IMR-90 (cell line): ENCODE measurements around the gene DHX34. TPM values are rescaled to one million over a fixed set of nuclear protein-coding genes. Genes with fewer than 3 reads are reported as not detected.

Experiments
- ATAC-seq: fragments of 200-7000 bp; cut with Tn5 transposase; 2 replicates; pipeline ENCODE4 v1.9.1; 2020; ENCODE audit warnings: low read depth, mild to moderate bottlenecking, moderate library complexity
- BruUV-seq: library from RNA; stranded (reverse); fragments of 400-500 nt; replicated peaks from 2 replicates; lab custom pipeline; 2021; lab: Mats Ljungman, UMichigan
- CTCF ChIA-PET: fragments of 300-600 bp; formaldehyde crosslinking; extraction: SDS; loops from one replicate; lab custom pipeline; 2021; ENCODE audit warnings: antibody characterized with exemption; lab: Yijun Ruan, JAX
- POLR2A ChIA-PET: fragments of 300-600 bp; sonication (Branson Sonifier 250); formaldehyde crosslinking; loops from one replicate; lab custom pipeline; 2022; ENCODE audit warnings: antibody characterized with exemption; ENCODE audit not compliant: unreplicated experiment; lab: Charles Lee
- DNase-seq: peaks from one replicate; pipeline ENCODE4 v3.0.0; 2013
- H2AFZ ChIP-seq: replicated peaks from 2 replicates; pipeline ENCODE3; 2013; ENCODE audit warnings: low read length, mild to moderate bottlenecking; ENCODE audit not compliant: poor library complexity
- H2AK5ac ChIP-seq: 2 replicates; pipeline ENCODE4 v1.6.1; 2013; ENCODE audit warnings: low read depth, low read length, inconsistent platforms
- H2AK9ac ChIP-seq: replicated peaks from 2 replicates; pipeline ENCODE3; 2013; ENCODE audit warnings: mild to moderate bottlenecking, low read depth, low read length, moderate library complexity; ENCODE audit not compliant: poor library complexity
- H2BK120ac ChIP-seq: 2 replicates; pipeline ENCODE4 v1.6.1; 2013; ENCODE audit warnings: low read depth, low read length, inconsistent platforms
- H2BK15ac ChIP-seq: 3 replicates; pipeline ENCODE4 v1.6.1; 2013; ENCODE audit warnings: low read depth, low read length, inconsistent platforms
- H2BK20ac ChIP-seq: 2 replicates; pipeline ENCODE4 v1.6.1; 2013; ENCODE audit warnings: low read depth, mild to moderate bottlenecking, inconsistent platforms, low read length, moderate library complexity
- H2BK5ac ChIP-seq: 2 replicates; pipeline ENCODE4 v1.6.1; 2013; ENCODE audit warnings: mild to moderate bottlenecking, low read depth, low read length, inconsistent platforms; ENCODE audit not compliant: poor library complexity, severe bottlenecking
- H3K14ac ChIP-seq: replicated peaks from 2 replicates; pipeline ENCODE4 v1.6.1; 2013; ENCODE audit warnings: low read depth, low read length, inconsistent platforms
- H3K18ac ChIP-seq: 2 replicates; pipeline ENCODE4 v1.6.1; 2013; ENCODE audit warnings: low read depth, low read length, control low read depth
- H3K23ac ChIP-seq: 2 replicates; pipeline ENCODE4 v1.6.1; 2013; ENCODE audit warnings: low read depth, low read length, inconsistent platforms
- H3K27ac ChIP-seq: 2 replicates; pipeline ENCODE4 v1.5.1; 2013; ENCODE audit warnings: mild to moderate bottlenecking, control low read depth, low read length; ENCODE audit not compliant: insufficient read depth
- H3K27me3 ChIP-seq: 2 replicates; pipeline ENCODE4 v1.6.1; 2013; ENCODE audit warnings: low read length; ENCODE audit not compliant: control insufficient read depth, insufficient read depth
- H3K36me3 ChIP-seq: 2 replicates; pipeline ENCODE4 v1.6.1; 2013; ENCODE audit warnings: low read length, mixed read lengths; ENCODE audit not compliant: control insufficient read depth, insufficient read depth
- H3K4ac ChIP-seq: 2 replicates; pipeline ENCODE4 v1.6.1; 2013; ENCODE audit warnings: low read depth, low read length, inconsistent platforms
- H3K4me1 ChIP-seq: 2 replicates; pipeline ENCODE4 v1.6.1; 2013; ENCODE audit warnings: low read length, mixed read lengths; ENCODE audit not compliant: control insufficient read depth, insufficient read depth
- H3K4me2 ChIP-seq: 2 replicates; pipeline ENCODE4 v1.6.1; 2013; ENCODE audit warnings: low read depth, mild to moderate bottlenecking, control low read depth, low read length, moderate library complexity
- H3K4me3 ChIP-seq: 2 replicates; pipeline ENCODE4 v1.5.1; 2013; ENCODE audit warnings: low read depth, mild to moderate bottlenecking, control low read depth, low read length, moderate library complexity; ENCODE audit not compliant: insufficient read depth
- H3K56ac ChIP-seq: 2 replicates; pipeline ENCODE4 v1.6.1; 2013; ENCODE audit warnings: low read length, inconsistent platforms; ENCODE audit not compliant: insufficient read depth; ENCODE audit errors: extremely low read depth
- H3K79me1 ChIP-seq, 2 experiments: 2 replicates each; pipeline ENCODE4 v1.6.1; 2013; ENCODE audit warnings: low read length in 2 of 2, inconsistent platforms in 1 of 2, low read depth in 1 of 2
- H3K9ac ChIP-seq: 2 replicates; pipeline ENCODE4 v1.6.1; 2013; ENCODE audit warnings: low read depth, low read length, control low read depth
- H3K9me1 ChIP-seq: 2 replicates; pipeline ENCODE4 v1.6.1; 2013; ENCODE audit warnings: low read length, inconsistent platforms; ENCODE audit not compliant: insufficient read depth
- H3K9me3 ChIP-seq: 2 replicates; pipeline ENCODE4 v1.6.1; 2013; ENCODE audit warnings: low read length; ENCODE audit not compliant: control insufficient read depth, insufficient read depth
- H4K20me1 ChIP-seq: 2 replicates; pipeline ENCODE4 v1.6.1; 2013; ENCODE audit warnings: low read length, inconsistent platforms; ENCODE audit not compliant: insufficient read depth
- H4K5ac ChIP-seq: 2 replicates; pipeline ENCODE4 v1.6.1; 2013; ENCODE audit warnings: mild to moderate bottlenecking, low read depth, low read length, control low read depth
- H4K8ac ChIP-seq, 2 experiments: 2 replicates each; pipeline ENCODE4 v1.6.1; 2013; ENCODE audit warnings: low read depth in 2 of 2, low read length in 2 of 2, control low read depth in 1 of 2, inconsistent platforms in 1 of 2
- H4K91ac ChIP-seq: 2 replicates; pipeline ENCODE4 v1.6.1; 2013; ENCODE audit warnings: low read depth, low read length, inconsistent platforms; ENCODE audit not compliant: insufficient read depth
- BHLHE40 ChIP-seq: fragments of 150-350 bp; IDR thresholded peaks from 2 replicates; pipeline ENCODE4 v1.6.1; 2016; ENCODE audit warnings: mild to moderate bottlenecking, low read depth, low read length
- CEBPB ChIP-seq: IDR thresholded peaks from 2 replicates; pipeline ENCODE4 v1.6.1; 2012; ENCODE audit warnings: low read depth, low read length, improper control_type of control experiment
- CHD1 ChIP-seq: IDR thresholded peaks from 2 replicates; pipeline ENCODE4 v1.6.1; 2012; ENCODE audit warnings: low read depth, low read length, improper control_type of control experiment
- MAFK ChIP-seq: IDR thresholded peaks from 2 replicates; pipeline ENCODE4 v1.6.1; 2012; ENCODE audit warnings: low read depth, low read length, improper control_type of control experiment
- RAD21 ChIP-seq: IDR thresholded peaks from 2 replicates; pipeline ENCODE4 v1.6.1; 2012; ENCODE audit warnings: low read length, improper control_type of control experiment
- RCOR1 ChIP-seq: IDR thresholded peaks from 2 replicates; pipeline ENCODE4 v1.6.1; 2012; ENCODE audit warnings: mild to moderate bottlenecking, low read length, improper control_type of control experiment; ENCODE audit not compliant: insufficient replicate concordance
- RFX5 ChIP-seq: IDR thresholded peaks from 2 replicates; pipeline ENCODE4 v1.8.0; 2012; ENCODE audit warnings: low read depth, mild to moderate bottlenecking, low read length, moderate library complexity
- SMC3 ChIP-seq: fragments of 150-350 bp; IDR thresholded peaks from 2 replicates; pipeline ENCODE4 v1.6.1; 2016; ENCODE audit warnings: low read depth, mild to moderate bottlenecking, antibody characterized with exemption, low read length, moderate library complexity
- whole genome bisulfite sequencing, 2 experiments: methylation state at CpG; one replicate each; pipeline versions ENCODE4 v1.1.5 to v1.1.7; 2013; ENCODE audit warnings: missing lambda C conversion rate in 2 of 2; ENCODE audit not compliant: insufficient read length in 1 of 2; ENCODE audit errors: extremely low coverage in 2 of 2; 5-methylcytosine and 5-hydroxymethylcytosine counted together
- dilution Hi-C: fragments of 300-500 bp; cut with HindIII; formaldehyde crosslinking; loops from one replicate; pipeline ENCODE4 v1.14.3; 2018; ENCODE audit warnings: low sequenced_read_pairs; ENCODE audit not compliant: unreplicated experiment
- in situ Hi-C: fragments of 300-500 bp; cut with MboI; formaldehyde crosslinking; loops from 3 replicates; pipeline ENCODE4 v1.14.3; 2019; ENCODE audit warnings: low sequenced_read_pairs, inconsistent platforms, mixed read lengths
- intact Hi-C: fragments of 100-400 bp; cut with micrococcal nuclease; formaldehyde crosslinking; loops from 2 replicates; pipeline ENCODE4 v1.10.0; 2022
- polyA plus RNA-seq, 3 experiments: library from polyadenylated mRNA; depleted of rRNA; stranded (reverse); fragments of >200 nt; gene quantifications; 2 replicates each; pipeline ENCODE4 v1.2.3, GENCODE V29; 2012; ENCODE audit warnings: low replicate concordance in 1 of 3
- total RNA-seq: library from RNA; depleted of rRNA; stranded (reverse); fragments of >200 nt; gene quantifications from 2 replicates; pipeline ENCODE4 v1.2.3, GENCODE V29; 2012
- TF ChIP-seq, protein P1 (sequence below): fragments of 150-350 bp; IDR thresholded peaks from 2 replicates; pipeline ENCODE4 v1.6.1; 2017; ENCODE audit warnings: mild to moderate bottlenecking, antibody characterized with exemption, low read length, low read depth

Gene DHX34
- total and polyA plus RNA-seq, 2 of the 4 experiments (the other 2 are of a cell fraction): 4.5 to 13.7 TPM

DNA sequence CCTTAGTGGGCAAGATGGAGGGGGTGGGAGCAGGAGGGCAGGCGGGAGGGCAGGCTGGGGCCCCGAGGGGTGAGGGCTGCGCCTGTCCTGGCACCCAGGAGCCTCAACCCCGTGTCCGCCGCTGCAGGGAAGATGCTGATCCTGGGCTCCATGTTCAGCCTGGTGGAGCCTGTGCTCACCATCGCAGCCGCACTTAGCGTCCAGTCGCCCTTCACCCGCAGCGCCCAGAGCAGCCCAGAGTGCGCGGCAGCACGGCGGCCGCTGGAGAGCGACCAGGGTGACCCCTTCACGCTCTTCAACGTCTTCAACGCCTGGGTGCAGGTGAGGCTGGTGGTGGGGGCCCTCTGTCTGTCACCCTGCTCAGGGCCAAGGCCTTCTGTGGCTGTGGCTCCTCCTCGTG lies 23.5 kb downstream of the DHX34 start:
- Histone ChIP-seq H3K27me3 (no peaks in the 10 kb centered on the region), H2BK5ac (no peak overlapping the region), H3K14ac (no peak overlapping the region), H3K4ac (no peak overlapping the region), H2BK15ac (no peak overlapping the region), H3K36me3 (peaks cover 65% of the 10 kb centered on the region), H4K91ac (no peak overlapping the region), H4K20me1 (peaks cover 13% of the 10 kb centered on the region; the same call in 1 of the 2 replicates), H2BK20ac (no peak overlapping the region), H2AFZ (no peak overlapping the region), H3K4me1 (peaks cover 6% of the 10 kb centered on the region), H4K8ac (no peak overlapping the region), H2BK120ac (no peak overlapping the region), H3K9me1 (peaks cover 9% of the 10 kb centered on the region), H3K27ac (no peak overlapping the region), H3K9me3 (no peaks in the 10 kb centered on the region), H3K4me3 (no peak overlapping the region), H3K23ac (no peak overlapping the region), H3K18ac (no peak overlapping the region), H3K79me1 (peaks cover 7 to 22% of the 10 kb centered on the region in 2 experiments; a peak in 3 of 4 replicates), H4K5ac (no peak overlapping the region), H3K4me2 (no peak overlapping the region), H3K56ac (no peak overlapping the region), H3K9ac (no peak overlapping the region), H2AK9ac (no peak overlapping the region), H2AK5ac (no peak overlapping the region)
- dilution Hi-C loops (no loop called here), intact Hi-C loops (no loop called here), in situ Hi-C loops (no loop called here)
- TF ChIP-seq SMC3 (no peak), RCOR1 (no peak), CEBPB (no peak), CHD1 (no peak), RAD21 (no peak), BHLHE40 (no peak), MAFK (no peak), RFX5 (no peak)
- TF ChIP-seq, protein P1, sequence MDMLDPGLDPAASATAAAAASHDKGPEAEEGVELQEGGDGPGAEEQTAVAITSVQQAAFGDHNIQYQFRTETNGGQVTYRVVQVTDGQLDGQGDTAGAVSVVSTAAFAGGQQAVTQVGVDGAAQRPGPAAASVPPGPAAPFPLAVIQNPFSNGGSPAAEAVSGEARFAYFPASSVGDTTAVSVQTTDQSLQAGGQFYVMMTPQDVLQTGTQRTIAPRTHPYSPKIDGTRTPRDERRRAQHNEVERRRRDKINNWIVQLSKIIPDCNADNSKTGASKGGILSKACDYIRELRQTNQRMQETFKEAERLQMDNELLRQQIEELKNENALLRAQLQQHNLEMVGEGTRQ: no peak
- WGBS, 2 experiments: 96% methylated on average over 5 of the region's 22 CpGs; no CpG with 5 or more reads in 1 of the 2 experiments
- ATAC-seq: no peak
- DNase-seq: no peak
- ChIA-PET POLR2A (no interaction called here), CTCF (no interaction called here)
- no TSS peak for BruUV-seq
